Peyer's patch (tissue), 4 donors: ENCODE data around the gene POLR1A. TPM values are rescaled to one million over a fixed set of nuclear protein-coding genes. Genes with fewer than 3 reads are reported as not detected.

ENCODE experiments used
- DNase-seq, 3 donors: peaks; one replicate each; pipeline ENCODE4 v3.0.0-alpha.2; 2017 to 2019
- H3K27ac ChIP-seq, 4 donors: fragments of 200-600 bp; sonication (generic); one replicate each; pipeline ENCODE4 v1.5.1; 2016 to 2019
- H3K27me3 ChIP-seq, 2 donors: fragments of 200-600 bp; sonication (generic); one replicate each; pipeline ENCODE4 v1.5.1; 2019
- H3K36me3 ChIP-seq, 3 donors: fragments of 200-600 bp; sonication (generic); one replicate each; pipeline ENCODE4 v1.5.1; 2016 to 2019
- H3K4me1 ChIP-seq, 4 donors: fragments of 200-600 bp; sonication (generic); one replicate each; pipeline ENCODE4 v1.5.1; 2016 to 2019
- H3K4me3 ChIP-seq, 4 donors: fragments of 200-600 bp; sonication (generic); 1 replicate in 3 of 4; 2 replicates in 1 of 4; pipeline ENCODE4 v1.5.1; 2016 to 2019; ENCODE audit warnings: mild to moderate bottlenecking in 1 of 4
- H3K9me3 ChIP-seq, 4 donors: fragments of 200-600 bp; sonication (generic); one replicate each; pipeline ENCODE4 v1.5.1; 2016 to 2019; ENCODE audit warnings: mild to moderate bottlenecking in 1 of 4
- POLR2A ChIP-seq, 2 donors: fragments of 450-650 bp; IDR thresholded peaks; one replicate each; pipeline ENCODE4 v1.5.1; 2017; ENCODE audit warnings: antibody characterized with exemption in 2 of 2, mild to moderate bottlenecking in 2 of 2, moderate library complexity in 2 of 2
- total RNA-seq, 4 donors: library from RNA; depleted of rRNA; stranded (reverse); fragments of >200 nt; gene quantifications; one replicate each; pipeline ENCODE4 v1.1.0, GENCODE V29; 2016
- TF ChIP-seq, protein P1 (sequence below), 6 experiments: fragments of 450-650 bp in 4 of 6; fragments of 200-600 bp in 2 of 6; sonication (generic) in 1 of 6; IDR thresholded peaks; one replicate each; pipeline ENCODE4 v1.5.1; 2017 to 2019; ENCODE audit warnings: antibody characterized with exemption in 6 of 6, mild to moderate bottlenecking in 3 of 6, moderate library complexity in 1 of 6

Gene POLR1A
- total RNA-seq, 4 donors from 2014 or later = 9.1 to 27.2 (median 15.4) TPM

DNA sequence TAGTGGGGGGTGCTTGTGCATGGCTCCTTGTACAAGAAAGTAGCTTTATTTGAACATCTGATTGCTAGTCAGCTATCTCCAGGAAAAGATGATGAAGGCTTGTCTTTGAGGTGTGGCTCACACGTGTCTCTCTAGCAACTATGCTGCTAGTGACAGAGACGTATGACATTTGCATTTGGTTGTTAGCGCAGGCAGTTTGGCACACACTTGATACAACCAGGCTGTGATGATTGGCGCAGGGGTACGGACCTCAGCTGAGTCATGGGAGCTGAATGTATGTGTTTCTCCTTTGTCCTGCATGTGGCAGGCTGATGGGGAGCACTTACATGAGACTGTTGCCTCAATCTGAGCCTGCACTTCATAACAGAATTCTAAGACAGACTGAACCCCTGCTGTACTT is 30.0 kb upstream of the POLR1A start:
- no peak overlapping the region for H3K4me3 ChIP-seq
- no peaks in the 10 kb centered on the region for H3K27me3 ChIP-seq
- H3K27ac ChIP-seq = no peak overlapping the region
- no peak for DNase-seq
- TF ChIP-seq POLR2A (IDR thresholded peaks at IDR 0.05) = no peak
- TF ChIP-seq, protein P1, sequence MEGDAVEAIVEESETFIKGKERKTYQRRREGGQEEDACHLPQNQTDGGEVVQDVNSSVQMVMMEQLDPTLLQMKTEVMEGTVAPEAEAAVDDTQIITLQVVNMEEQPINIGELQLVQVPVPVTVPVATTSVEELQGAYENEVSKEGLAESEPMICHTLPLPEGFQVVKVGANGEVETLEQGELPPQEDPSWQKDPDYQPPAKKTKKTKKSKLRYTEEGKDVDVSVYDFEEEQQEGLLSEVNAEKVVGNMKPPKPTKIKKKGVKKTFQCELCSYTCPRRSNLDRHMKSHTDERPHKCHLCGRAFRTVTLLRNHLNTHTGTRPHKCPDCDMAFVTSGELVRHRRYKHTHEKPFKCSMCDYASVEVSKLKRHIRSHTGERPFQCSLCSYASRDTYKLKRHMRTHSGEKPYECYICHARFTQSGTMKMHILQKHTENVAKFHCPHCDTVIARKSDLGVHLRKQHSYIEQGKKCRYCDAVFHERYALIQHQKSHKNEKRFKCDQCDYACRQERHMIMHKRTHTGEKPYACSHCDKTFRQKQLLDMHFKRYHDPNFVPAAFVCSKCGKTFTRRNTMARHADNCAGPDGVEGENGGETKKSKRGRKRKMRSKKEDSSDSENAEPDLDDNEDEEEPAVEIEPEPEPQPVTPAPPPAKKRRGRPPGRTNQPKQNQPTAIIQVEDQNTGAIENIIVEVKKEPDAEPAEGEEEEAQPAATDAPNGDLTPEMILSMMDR (IDR thresholded peaks at IDR 0.05) = no peak
- H3K36me3 ChIP-seq = peaks cover 0 to 91% (median 3%) of the 10 kb centered on the region in 3 donors
- no peaks in the 10 kb centered on the region for H3K4me1 ChIP-seq
- no peaks in the 10 kb centered on the region for H3K9me3 ChIP-seq

DNA sequence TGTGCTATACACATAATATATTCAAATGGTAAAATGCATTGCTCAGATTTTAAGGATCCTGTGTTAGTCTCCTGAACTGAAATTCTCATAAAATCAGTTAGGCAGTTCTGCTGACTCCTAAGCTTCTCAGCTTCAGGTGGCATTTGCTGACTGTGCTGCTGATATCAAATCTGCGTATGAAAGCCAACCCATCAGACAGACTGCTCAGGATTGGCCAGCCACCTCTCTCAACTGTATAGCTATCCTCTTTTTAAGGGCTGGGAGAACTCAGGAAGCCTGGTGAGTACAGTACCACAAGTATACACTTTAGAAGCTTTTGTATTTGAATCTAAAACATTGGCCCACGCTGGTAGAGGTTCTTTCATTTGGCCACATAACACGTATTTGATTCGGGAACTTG is 29.0 kb upstream of the POLR1A start:
- TF ChIP-seq POLR2A (IDR thresholded peaks at IDR 0.05) = no peak
- TF ChIP-seq, protein P1 (IDR thresholded peaks at IDR 0.05) = no peak
- Histone ChIP-seq H3K4me3 (no peak overlapping the region), H3K27ac (no peak overlapping the region), H3K9me3 (no peaks in the 10 kb centered on the region), H3K27me3 (no peaks in the 10 kb centered on the region), H3K36me3 (peaks cover 0 to 99% (median 3%) of the 10 kb centered on the region in 3 donors), H3K4me1 (no peaks in the 10 kb centered on the region)
- no peak for DNase-seq

DNA sequence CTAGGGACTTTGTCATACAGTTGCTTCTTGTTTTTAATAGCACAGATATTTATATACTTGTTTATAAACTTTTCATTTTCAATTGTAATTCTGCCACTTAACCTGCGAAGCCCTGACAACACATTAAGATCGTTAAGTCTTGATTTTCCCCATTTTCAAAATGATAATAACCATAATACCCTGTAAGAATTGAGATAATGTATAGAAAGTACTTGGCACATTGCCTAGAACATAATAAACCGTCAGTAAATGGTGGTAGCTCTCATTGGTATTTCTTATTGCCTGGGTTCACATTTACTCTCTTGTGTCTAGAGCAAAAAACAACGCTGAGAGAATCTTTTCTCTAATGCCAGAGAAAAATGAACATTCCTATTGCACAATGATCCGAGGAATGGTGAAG is 19.0 kb upstream of the POLR1A start:
- no peaks in the 10 kb centered on the region for H3K27me3 ChIP-seq
- no peaks in the 10 kb centered on the region for H3K9me3 ChIP-seq
- H3K27ac ChIP-seq = no peak overlapping the region
- H3K36me3 ChIP-seq = peaks cover 0 to 100% (median 6%) of the 10 kb centered on the region in 3 donors
- no peak overlapping the region for H3K4me3 ChIP-seq
- TF ChIP-seq, protein P1 (IDR thresholded peaks at IDR 0.05) = no peak
- no peak for TF ChIP-seq POLR2A (IDR thresholded peaks at IDR 0.05)
- DNase-seq = no peak
- no peaks in the 10 kb centered on the region for H3K4me1 ChIP-seq

DNA sequence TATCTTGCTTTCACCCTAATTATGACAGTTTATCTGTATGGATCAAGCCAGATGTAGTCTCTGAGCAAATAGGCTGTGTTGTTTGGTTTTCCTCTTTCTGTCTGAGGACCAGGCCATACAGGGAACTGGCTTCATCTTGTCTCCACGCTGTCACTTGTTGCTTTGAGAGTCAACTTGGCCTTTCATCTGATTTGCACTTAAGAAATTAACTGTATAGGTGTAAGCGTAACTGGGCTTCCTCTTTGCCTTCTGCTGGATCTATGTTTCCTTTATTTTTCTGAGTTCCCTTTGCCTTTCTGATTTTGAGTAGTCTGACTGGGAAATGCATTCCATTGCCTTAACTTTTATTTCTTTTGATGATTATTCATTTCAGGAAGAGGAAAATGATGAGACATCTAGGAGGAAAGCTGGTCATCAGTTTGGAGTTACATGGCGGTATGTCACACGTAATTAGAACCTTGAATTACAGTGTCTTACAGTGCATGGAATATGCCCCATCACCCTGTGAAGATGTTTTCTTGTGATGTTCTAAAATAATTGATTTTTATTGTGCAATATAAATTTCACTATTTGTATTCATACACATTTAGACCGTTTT is 17.7 kb upstream of the POLR1A start:
- H3K27ac ChIP-seq = no peak overlapping the region
- H3K4me1 ChIP-seq = no peaks in the 10 kb centered on the region
- H3K9me3 ChIP-seq = no peaks in the 10 kb centered on the region
- TF ChIP-seq, protein P1 (IDR thresholded peaks at IDR 0.05) = no peak
- TF ChIP-seq POLR2A (IDR thresholded peaks at IDR 0.05) = no peak
- H3K27me3 ChIP-seq = no peaks in the 10 kb centered on the region
- H3K36me3 ChIP-seq = peaks cover 0 to 100% (median 6%) of the 10 kb centered on the region in 3 donors
- H3K4me3 ChIP-seq = no peak overlapping the region
- no peak for DNase-seq

DNA sequence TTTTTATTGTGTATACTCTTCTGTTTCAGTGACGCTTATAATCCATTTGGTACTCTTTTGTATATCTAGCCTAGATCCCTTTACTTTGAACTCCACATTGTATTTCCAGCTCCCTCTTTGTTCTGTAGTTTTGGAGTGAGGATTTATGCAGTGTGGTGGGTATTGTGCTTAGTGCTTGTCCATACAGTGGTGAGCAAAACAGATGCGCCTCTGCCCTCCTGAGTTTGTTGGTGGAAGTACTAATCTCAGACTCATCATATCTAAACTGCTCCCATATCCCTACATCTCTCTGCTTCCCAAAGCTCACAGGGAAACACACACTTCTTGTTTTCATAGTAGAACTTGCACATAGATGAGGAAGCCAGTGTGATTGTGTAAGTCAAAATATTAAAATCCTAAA is 12.4 kb upstream of the POLR1A start:
- peaks cover 0 to 93% (median 0%) of the 10 kb centered on the region in 3 donors for H3K36me3 ChIP-seq
- H3K4me1 ChIP-seq = no peaks in the 10 kb centered on the region
- no peaks in the 10 kb centered on the region for H3K27me3 ChIP-seq
- H3K9me3 ChIP-seq = no peaks in the 10 kb centered on the region
- DNase-seq = no peak
- H3K4me3 ChIP-seq = no peak overlapping the region
- no peak overlapping the region for H3K27ac ChIP-seq
- TF ChIP-seq, protein P1 (IDR thresholded peaks at IDR 0.05) = no peak
- TF ChIP-seq POLR2A (IDR thresholded peaks at IDR 0.05) = no peak
